GM12891 (cell line): Measurements from ENCODE around the gene LIMS2.

Experiments used
- POLR2A ChIP-seq: IDR thresholded peaks from 2 replicates; pipeline ENCODE4 v1.6.1; 2011; ENCODE audit warnings: low read depth, low read length, control low read depth
- POLR2AphosphoS5 ChIP-seq: IDR thresholded peaks from 2 replicates; pipeline ENCODE4 v1.6.1; 2011; ENCODE audit warnings: low read depth, low read length, control low read depth

DNA sequence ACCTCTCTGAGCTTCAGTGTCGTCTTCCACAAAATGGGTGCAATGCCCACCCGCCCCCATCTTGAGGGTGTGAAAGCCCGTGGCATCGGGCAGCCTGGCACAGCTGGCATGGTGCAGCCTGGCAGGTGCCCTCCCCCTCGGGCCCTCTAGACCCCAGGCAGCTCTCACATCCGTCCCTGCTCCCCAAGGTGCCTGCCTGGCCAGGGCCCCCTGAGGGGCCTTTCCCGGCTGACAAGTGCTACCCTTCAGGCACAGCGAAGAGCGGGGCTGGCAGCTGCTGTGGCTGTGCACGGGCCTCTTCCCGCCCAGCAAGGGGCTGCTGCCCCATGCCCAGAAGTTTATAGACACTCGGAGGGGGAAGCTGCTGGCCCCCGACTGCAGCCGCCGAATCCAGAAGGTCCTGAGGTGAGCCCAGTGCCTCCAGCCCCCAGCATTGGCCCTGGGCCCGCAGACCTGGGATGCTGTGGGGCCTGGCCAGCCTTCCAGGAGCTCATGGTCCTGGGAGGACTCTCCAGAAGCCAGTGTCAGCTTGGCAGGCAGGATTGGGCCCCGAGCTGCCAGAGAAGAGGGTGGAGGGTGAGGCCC is 43.2 kb downstream of the LIMS2 start:
- TF ChIP-seq POLR2A = no peak
- TF ChIP-seq POLR2AphosphoS5 = no peak
